Ramos (cell line): ENCODE measurements around the gene PPP2R5E.

Experiments
- in situ Hi-C: fragments of 300-500 bp; cut with MboI; formaldehyde crosslinking; loops from one replicate; pipeline ENCODE4 v1.14.3; 2022; ENCODE audit warnings: low sequenced_read_pairs; ENCODE audit not compliant: unreplicated experiment

PPP2R5E gene

GRCh38 chr14:63474844-63475243, 68.3 kb downstream of the PPP2R5E start:
- in situ Hi-C loops, result no loop called here

GRCh38 chr14:63474111-63474510, 69.1 kb downstream of the PPP2R5E start:
- in situ Hi-C loops, result no loop called here

- in situ Hi-C loops, result no loop called here
These were observed 70.0 kb downstream of the PPP2R5E start for GRCh38 chr14:63472986-63473788.

GRCh38 chr14:63470962-63471793, 72.0 kb downstream of the PPP2R5E start:
- in situ Hi-C loops, result no loop called here

- in situ Hi-C loops, result no loop called here
These were observed 74.9 kb downstream of the PPP2R5E start for GRCh38 chr14:63468294-63468693.

- in situ Hi-C loops, result no loop called here
These were observed 75.6 kb downstream of the PPP2R5E start for GRCh38 chr14:63467440-63468072.

GRCh38 chr14:63465347-63465746, 77.8 kb downstream of the PPP2R5E start:
- in situ Hi-C loops, result no loop called here

GRCh38 chr14:63460680-63461369, 82.4 kb downstream of the PPP2R5E start:
- in situ Hi-C loops, result no loop called here

- in situ Hi-C loops, result no loop called here
These were observed 83.4 kb downstream of the PPP2R5E start for GRCh38 chr14:63459738-63460137.

GRCh38 chr14:63457498-63457897, 85.7 kb downstream of the PPP2R5E start:
- in situ Hi-C loops, result no loop called here

- in situ Hi-C loops, result no loop called here
These were observed 88.1 kb downstream of the PPP2R5E start for GRCh38 chr14:63454863-63455622.

- in situ Hi-C loops, result no loop called here
These were observed 88.7 kb downstream of the PPP2R5E start for GRCh38 chr14:63454436-63454835.

- in situ Hi-C loops, result no loop called here
These were observed 89.7 kb downstream of the PPP2R5E start for GRCh38 chr14:63453443-63453936.

GRCh38 chr14:63452796-63453195, 90.4 kb downstream of the PPP2R5E start:
- in situ Hi-C loops, result no loop called here

- in situ Hi-C loops, result no loop called here
These were observed 94.3 kb downstream of the PPP2R5E start for GRCh38 chr14:63448841-63449240.

GRCh38 chr14:63444588-63444987, 98.6 kb downstream of the PPP2R5E start:
- in situ Hi-C loops, result no loop called here

- in situ Hi-C loops, result no loop called here
These were observed 99.2 kb downstream of the PPP2R5E start for GRCh38 chr14:63443988-63444387.

GRCh38 chr14:63443361-63443760, 99.8 kb downstream of the PPP2R5E start:
- in situ Hi-C loops, result no loop called here

- in situ Hi-C loops, result no loop called here
These were observed 105.0 kb downstream of the PPP2R5E start for GRCh38 chr14:63438065-63438757.
